Islet of Langerhans (tissue), 1 donor: Measurements from ENCODE around the gene APEH.
"Not testable (repeated sequence)": the region's sequence is repeated elsewhere in the genome, so short reads cannot be mapped to it uniquely, and the experiment has no call there.

Experiments
- FAIRE-seq: peaks from one replicate; lab custom pipeline; 2011; peaks lifted over from hg19 to GRCh38; lab: Jason Lieb, UNC

Gene APEH

GRCh38 chr3:49669352-49669751 lies 4.8 kb upstream of the APEH start:
- no peak for FAIRE-seq

GRCh38 chr3:49670940-49671290 lies 3.2 kb upstream of the APEH start:
- FAIRE-seq: no peak

GRCh38 chr3:49671291-49672288 lies 2.6 kb upstream of the APEH start:
- no peak for FAIRE-seq

- FAIRE-seq: no peak
These were observed 933 bp upstream of the APEH start for GRCh38 chr3:49673121-49673714.

GRCh38 chr3:49674497-49674983 lies 389 bp downstream of the APEH start:
- no peak for FAIRE-seq

- no peak for FAIRE-seq
These were observed 1.8 kb downstream of the APEH start for GRCh38 chr3:49675912-49676311.

- no peak for FAIRE-seq
These were observed 6.5 kb downstream of the APEH start for GRCh38 chr3:49680493-49681231.

GRCh38 chr3:49681232-49681522 lies 7.0 kb downstream of the APEH start:
- FAIRE-seq: no peak

- FAIRE-seq: no peak
These were observed 7.4 kb downstream of the APEH start for GRCh38 chr3:49681543-49681942.

- FAIRE-seq: no peak
These were observed 9.0 kb downstream of the APEH start for GRCh38 chr3:49683162-49683561.

GRCh38 chr3:49684453-49684852 lies 10.3 kb downstream of the APEH start:
- FAIRE-seq: not testable (repeated sequence)

GRCh38 chr3:49685103-49685502 lies 11.0 kb downstream of the APEH start:
- FAIRE-seq: not testable (repeated sequence)

GRCh38 chr3:49685846-49686245 lies 11.7 kb downstream of the APEH start:
- not testable (repeated sequence) for FAIRE-seq

GRCh38 chr3:49686346-49686745 lies 12.2 kb downstream of the APEH start:
- FAIRE-seq: not testable (repeated sequence)

GRCh38 chr3:49686769-49687423 lies 12.7 kb downstream of the APEH start:
- FAIRE-seq: not testable (repeated sequence)

GRCh38 chr3:49687424-49687795 lies 13.3 kb downstream of the APEH start:
- FAIRE-seq: not testable (repeated sequence)

GRCh38 chr3:49688338-49689045 lies 14.3 kb downstream of the APEH start:
- FAIRE-seq: not testable (repeated sequence)

- no peak for FAIRE-seq
These were observed 15.1 kb downstream of the APEH start, which contains the start of the genes MST1 and RNF123 for GRCh38 chr3:49689046-49689907. Gene MST1, minus strand, starts transcription at chr3:49689474. Its CDS starts 783 bp downstream, at chr3:49688691. Gene RNF123, plus strand, starts transcription at chr3:49689557. Its CDS starts 1,609 bp downstream, at chr3:49691166.

GRCh38 chr3:49689908-49690624 lies 15.9 kb downstream of the APEH start:
- not testable (repeated sequence) for FAIRE-seq

- FAIRE-seq: not testable (repeated sequence)
These were observed 16.7 kb downstream of the APEH start for GRCh38 chr3:49690856-49691255.
